ENCODE measurements around the gene RASAL3.

The RASAL3 gene

GRCh38 chr19:15432629-15433518, 31.5 kb downstream of the RASAL3 start:
- DNase-seq, result peak; percentile 46

- DNase-seq, result no peak
These were observed 32.3 kb downstream of the RASAL3 start for GRCh38 chr19:15432018-15432494.

- no peak for DNase-seq
These were observed 32.8 kb downstream of the RASAL3 start for GRCh38 chr19:15431396-15432017.

- DNase-seq, result no peak
These were observed 33.7 kb downstream of the RASAL3 start for GRCh38 chr19:15430526-15431120.

- DNase-seq, result no peak
These were observed 34.4 kb downstream of the RASAL3 start for GRCh38 chr19:15429825-15430467.

- DNase-seq, result no peak
These were observed 35.2 kb downstream of the RASAL3 start for GRCh38 chr19:15428956-15429824.

GRCh38 chr19:15427991-15428471, 36.3 kb downstream of the RASAL3 start:
- DNase-seq, result no peak

GRCh38 chr19:15427350-15427700, 37.0 kb downstream of the RASAL3 start:
- DNase-seq, result no peak

- DNase-seq, result no peak
These were observed 37.6 kb downstream of the RASAL3 start for GRCh38 chr19:15426485-15427349.

GRCh38 chr19:15425321-15425950, 38.9 kb downstream of the RASAL3 start:
- no peak for DNase-seq

GRCh38 chr19:15424692-15425272, 39.6 kb downstream of the RASAL3 start:
- no peak for DNase-seq

GRCh38 chr19:15424121-15424520, 40.2 kb downstream of the RASAL3 start:
- DNase-seq, result no peak

GRCh38 chr19:15423130-15423529, 41.2 kb downstream of the RASAL3 start:
- DNase-seq, result no peak

- DNase-seq, result no peak
These were observed 41.9 kb downstream of the RASAL3 start for GRCh38 chr19:15422296-15423075.

GRCh38 chr19:15421721-15422260, 42.6 kb downstream of the RASAL3 start:
- DNase-seq, result no peak

GRCh38 chr19:15421136-15421695, 43.1 kb downstream of the RASAL3 start:
- DNase-seq, result no peak

GRCh38 chr19:15419413-15420025, 44.8 kb downstream of the RASAL3 start:
- no peak for DNase-seq
